HG02571 (cell line): ENCODE results near the gene MYL4.
"Not testable (repeated sequence)": the region's sequence is repeated elsewhere in the genome, so short reads cannot be mapped to it uniquely, and the experiment has no call there.

Source experiments
- ATAC-seq: cut with Tn5 transposase; IDR thresholded peaks from one replicate; pipeline ENCODE4 v1.9.1; 2021; ENCODE audit warnings: mild to moderate bottlenecking, moderate library complexity; ENCODE audit not compliant: unreplicated experiment

The MYL4 gene

DNA sequence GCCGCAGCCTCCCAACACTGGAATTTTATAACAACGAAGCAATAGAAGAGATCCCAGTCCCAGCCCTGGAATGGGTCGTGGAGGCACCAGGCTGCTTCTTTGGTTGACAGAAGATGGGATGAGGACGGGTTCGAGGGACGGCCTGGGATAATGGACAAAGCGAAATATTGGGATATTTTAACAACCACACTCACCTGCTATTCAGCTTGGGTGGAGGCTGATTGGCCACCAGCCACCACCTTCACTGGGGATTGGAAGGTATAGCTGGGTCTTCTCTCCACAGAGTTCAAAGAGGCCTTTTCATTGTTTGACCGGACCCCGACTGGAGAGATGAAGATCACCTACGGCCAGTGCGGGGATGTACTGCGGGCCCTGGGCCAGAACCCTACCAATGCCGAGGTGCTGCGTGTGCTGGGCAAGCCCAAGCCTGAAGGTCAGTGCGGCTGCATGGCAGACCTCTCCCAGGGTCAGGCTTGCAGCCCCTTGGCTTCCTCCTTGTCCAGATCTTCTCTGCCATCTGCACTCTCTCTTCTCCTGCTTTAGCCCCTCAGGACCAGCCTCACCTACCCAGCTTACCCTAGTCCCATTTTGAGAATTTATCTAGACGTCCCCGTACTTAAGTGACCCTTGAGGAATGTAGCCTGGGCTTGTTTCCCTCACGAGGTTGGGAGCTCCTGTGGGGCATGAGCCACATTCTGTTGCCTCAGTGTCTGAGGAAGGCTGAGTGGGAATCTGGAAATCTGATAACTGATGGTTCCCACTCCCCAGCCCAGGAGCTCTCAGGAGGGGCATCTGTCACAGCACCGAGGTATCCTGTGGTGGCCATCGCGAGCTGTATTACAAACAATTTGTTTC, 10.7 kb downstream of the MYL4 start:
- no peak for ATAC-seq

DNA sequence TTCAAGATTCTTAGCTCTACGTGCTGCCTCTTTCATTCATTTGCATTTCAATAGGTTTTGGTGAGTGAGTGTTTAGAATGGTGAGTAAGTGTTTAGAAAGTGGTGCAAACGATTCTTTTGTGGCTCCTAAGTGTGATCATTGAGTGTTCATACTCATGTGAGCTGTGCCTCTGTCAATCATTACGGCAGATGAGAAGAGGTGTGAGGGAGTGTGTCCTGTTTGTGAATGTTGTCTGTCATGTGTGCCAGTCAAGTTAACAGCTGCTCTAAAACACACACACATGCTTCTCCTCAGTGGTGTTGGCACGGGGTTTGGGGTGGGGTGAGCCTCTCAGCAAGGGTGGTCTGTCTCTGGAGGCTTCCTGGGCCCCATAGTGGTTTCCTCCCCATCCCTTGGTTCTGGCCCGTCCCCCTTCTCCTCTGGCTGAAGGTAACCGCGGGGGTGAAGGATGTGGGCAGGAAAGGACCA, 11.4 kb downstream of the MYL4 start:
- no peak for ATAC-seq

DNA sequence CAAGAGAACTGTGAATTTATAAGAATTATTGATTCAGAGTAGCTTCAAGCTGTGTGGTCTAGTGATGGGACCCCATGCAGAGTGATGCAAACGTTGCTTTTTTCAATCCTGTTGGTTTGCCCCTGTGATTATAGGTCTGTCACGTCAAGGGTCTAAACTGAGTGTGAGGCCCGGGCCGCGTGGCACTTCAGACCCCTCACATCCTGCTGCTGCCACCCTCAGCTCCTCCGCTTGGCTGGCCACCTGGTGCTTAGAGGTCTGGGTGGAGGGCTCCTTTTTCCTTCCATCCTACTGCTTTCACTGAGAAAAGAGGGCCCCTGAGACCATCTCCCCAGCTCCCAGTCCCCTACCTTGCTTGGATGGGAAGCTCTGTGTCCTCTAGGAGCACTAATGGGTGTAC, 12.0 kb downstream of the MYL4 start:
- ATAC-seq: no peak

GRCh38 chr17:47222047-47222446, 12.9 kb downstream of the MYL4 start:
- no peak for ATAC-seq

- no peak for ATAC-seq
Observed at GRCh38 chr17:47223007-47223406, 13.9 kb downstream of the MYL4 start.

DNA sequence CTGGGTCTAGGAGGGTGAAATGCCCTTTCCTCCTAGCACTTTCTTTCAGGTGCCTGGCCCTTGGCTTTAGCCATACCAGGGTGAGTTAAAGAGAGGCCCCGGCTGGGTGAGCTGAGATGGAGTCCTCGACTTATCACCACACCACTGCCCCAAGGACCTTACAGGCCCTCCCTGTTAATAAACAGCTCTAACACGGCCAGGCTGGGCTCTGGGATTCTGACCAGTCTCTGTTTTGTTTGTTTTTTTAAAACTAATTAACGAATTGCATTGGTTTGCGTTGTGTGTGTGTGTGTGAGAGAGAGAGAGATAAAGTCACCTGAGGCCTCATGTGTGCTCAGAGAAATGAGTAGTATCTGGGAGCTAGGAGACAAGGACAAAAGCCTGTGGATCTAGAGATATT, 14.3 kb downstream of the MYL4 start:
- no peak for ATAC-seq

- ATAC-seq: not testable (repeated sequence)
Observed at GRCh38 chr17:47224077-47224476, 14.9 kb downstream of the MYL4 start.

GRCh38 chr17:47224966-47225365, 15.8 kb downstream of the MYL4 start:
- no peak for ATAC-seq

DNA sequence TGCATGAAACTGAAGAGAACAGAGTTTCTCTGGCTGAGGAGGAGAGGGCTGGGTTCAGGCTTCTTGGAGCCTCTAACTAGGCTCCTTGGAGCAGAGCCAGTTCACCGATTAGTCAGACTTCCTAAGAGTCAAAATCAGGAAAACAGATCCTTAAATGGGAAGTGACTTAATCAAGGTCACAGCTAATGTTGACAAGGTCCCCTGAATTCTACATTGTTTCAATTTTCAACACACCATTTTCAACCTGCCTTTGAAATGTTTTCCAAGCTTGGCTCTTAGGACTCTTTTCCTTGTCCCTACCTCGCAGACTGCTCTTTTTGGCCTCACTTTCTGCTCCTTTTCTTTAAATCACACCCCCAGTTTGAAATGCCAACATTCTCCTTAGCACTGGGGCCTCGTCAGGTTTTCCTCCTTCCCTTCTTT, 16.3 kb downstream of the MYL4 start:
- ATAC-seq: no peak

- ATAC-seq: no peak
Observed at GRCh38 chr17:47225911-47226688, 17.0 kb downstream of the MYL4 start.

DNA sequence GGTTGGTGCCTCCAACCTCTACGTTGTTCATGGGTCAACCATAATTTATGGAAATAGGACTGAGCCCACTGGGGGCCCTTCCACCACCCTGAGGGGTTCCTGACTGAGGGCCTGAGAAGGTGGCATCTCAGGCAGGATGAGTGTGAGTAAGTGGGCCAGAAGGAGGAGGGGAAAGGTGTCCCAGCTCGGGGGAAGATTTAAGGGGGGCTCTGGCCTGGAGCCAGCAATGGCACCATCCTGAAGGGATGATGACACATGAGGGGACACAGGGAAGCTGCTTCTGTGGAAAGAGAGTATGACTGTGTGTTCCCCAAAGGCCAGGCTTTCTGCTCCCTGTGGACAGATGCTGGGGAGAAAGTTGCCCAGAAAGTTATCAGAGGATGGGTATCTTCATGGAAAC, 18.7 kb downstream of the MYL4 start:
- ATAC-seq: no peak

GRCh38 chr17:47229535-47230443, 20.6 kb downstream of the MYL4 start:
- no peak for ATAC-seq

- ATAC-seq: no peak
Observed at GRCh38 chr17:47230864-47231263, 21.7 kb downstream of the MYL4 start.

DNA sequence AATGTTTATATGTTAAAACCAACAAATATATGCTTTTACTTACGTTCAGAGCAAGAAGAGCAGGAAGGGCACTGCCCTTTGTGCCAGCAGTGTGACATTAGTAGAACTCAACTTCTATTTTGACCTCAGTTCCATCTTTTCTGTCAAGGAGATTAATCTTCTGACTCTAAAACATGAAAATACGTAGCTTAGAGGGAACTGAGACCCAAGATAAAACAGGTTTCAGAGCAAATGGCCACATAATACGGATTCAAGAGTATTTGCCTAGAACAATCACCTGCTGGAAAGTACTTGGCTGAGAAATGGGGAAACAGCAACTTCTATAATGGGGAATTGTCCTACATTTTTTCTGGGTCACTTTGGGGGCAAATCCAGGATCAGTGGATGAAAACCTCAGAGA, 22.2 kb downstream of the MYL4 start:
- no peak for ATAC-seq

DNA sequence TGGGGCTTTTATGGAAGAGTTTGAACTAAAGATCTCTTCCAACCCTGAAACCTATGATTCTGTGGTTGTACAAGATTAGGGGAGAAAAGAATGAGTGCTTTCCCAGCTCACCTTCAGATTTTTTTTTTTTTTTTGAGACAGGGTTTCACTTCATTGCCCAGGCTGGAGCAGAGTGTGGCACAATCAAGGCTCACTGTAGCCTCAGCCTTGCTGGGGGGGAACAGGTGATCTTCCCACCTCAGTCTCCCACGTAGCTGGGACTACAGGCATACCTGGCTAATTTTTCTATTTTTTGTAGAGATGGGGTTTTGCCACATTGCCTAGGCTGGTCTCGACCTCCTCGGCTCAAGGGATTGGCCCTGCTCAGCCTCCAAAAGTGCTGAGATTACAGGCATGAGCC, 22.7 kb downstream of the MYL4 start:
- no peak for ATAC-seq

DNA sequence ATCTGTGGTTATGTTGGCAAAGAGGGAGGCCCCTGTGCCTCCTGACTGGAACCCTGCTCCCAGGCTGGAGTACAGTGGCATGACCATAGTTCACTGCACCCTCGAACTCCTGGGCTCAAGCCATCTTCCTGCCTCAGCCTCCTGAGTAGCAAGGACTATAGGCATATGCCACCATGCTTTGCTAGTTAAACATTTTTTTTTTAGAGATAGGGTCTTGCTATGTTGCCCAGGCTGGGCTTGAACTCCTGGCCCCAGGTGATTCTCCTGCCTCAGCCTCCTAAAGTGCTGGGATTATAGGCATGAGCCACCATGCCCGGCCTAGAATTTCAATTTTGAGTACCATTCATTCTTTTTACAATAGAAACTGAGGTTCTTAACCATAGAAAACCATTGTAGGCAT, 23.3 kb downstream of the MYL4 start:
- ATAC-seq: no peak

- no peak for ATAC-seq
Observed at GRCh38 chr17:47235506-47235905, 26.4 kb downstream of the MYL4 start.

GRCh38 chr17:47235923-47236322, 26.8 kb downstream of the MYL4 start:
- ATAC-seq: no peak

DNA sequence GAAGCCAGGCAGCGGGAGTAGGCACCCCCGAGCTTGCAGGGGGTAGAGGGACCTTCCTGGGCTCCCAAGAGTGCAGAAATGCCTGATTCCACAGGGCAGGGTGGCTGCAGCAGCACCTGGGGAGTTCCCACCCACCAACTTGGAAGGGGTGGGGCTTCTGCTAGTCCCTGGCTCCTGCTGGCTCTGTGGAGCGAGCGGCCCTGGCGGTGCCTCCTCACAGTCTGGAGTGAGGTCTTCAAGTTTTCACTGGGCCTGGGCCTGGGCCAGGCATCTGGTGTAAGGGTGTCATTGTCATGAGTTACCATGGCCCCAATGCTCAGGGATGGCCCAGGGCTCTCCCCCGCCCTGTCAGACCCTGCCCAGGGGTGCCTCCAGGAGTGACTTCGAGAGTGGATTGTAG, 28.7 kb downstream of the MYL4 start:
- no peak for ATAC-seq

GRCh38 chr17:47238321-47239010, 29.3 kb downstream of the MYL4 start:
- no peak for ATAC-seq

DNA sequence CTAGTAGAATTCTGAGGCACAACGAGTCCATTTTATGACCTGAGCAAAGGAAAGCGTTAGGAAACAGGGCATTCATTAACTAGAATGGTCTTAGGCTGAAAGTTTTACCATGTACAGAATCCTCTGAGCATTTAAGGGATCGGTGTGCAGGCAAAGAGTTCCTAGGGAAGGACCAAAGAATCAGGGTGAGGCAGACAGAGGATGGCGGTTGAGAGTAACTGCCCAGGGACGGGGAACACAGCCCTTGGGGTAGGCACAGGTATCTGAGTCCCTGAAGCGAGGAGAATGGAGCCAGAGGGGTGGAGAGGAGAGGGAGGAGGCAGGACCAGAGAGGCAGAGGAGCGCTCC, 30.4 kb downstream of the MYL4 start:
- no peak for ATAC-seq
